HG02870 (cell line): Measurements from ENCODE around the gene PAFAH1B1.
"Not testable (repeated sequence)": the region's sequence is repeated elsewhere in the genome, so short reads cannot be mapped to it uniquely, and the experiment has no call there.

Experiments
- ATAC-seq: cut with Tn5 transposase; IDR thresholded peaks from one replicate; pipeline ENCODE4 v1.9.1; 2021; ENCODE audit warnings: mild to moderate bottlenecking, moderate library complexity; ENCODE audit not compliant: unreplicated experiment

Gene PAFAH1B1

DNA sequence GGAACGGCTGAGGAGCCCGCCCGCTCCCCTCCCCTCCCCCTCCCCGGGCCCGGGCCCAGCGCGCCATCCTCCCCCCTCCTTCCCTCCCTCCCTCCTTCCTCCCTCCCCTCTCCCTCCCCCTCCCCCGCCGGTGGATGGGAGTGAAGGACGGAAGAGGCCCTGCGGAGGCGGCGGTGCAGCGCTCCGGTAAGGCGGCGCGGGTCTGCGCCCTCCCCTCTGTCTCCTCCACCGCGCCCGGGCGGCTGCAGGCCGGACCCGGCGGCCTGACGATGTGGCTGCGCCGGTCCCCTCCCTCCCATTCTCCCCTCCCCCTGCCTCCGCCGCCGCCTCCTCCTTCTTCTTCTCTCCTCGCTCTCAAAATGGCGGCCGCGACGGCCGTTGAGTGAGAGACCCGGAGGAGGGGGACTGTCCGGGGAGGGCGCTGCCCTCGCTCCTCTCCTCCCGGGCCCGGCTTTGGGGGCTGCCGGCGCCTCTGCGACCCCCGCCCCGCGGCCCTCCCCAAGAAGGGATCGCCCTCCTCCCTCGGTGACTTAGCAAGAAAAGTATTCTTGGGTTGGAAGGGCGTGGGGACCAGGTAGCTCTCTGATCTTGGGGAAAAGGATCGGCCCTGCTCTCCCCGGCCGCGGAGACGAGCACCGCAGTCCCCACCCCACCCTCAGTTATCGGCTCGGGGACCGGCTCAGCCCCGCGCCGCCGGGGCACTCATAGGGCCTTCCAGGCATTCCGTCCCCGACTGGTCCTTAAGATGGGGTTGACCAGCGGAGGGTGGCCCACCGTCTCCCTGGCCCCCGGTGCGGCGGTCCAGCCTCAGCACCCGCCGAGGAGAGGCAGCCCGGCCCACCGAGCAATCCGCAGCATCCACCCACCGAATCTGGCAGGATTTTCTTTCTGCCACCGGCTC is 617 bp downstream of the PAFAH1B1 start:
- ATAC-seq: peak; percentile 47

GRCh38 chr17:2594722-2595599 is 1.5 kb downstream of the PAFAH1B1 start:
- no peak for ATAC-seq

GRCh38 chr17:2595716-2596115 is 2.3 kb downstream of the PAFAH1B1 start:
- ATAC-seq: no peak

- no peak for ATAC-seq
Measured at GRCh38 chr17:2598166-2598565, 4.7 kb downstream of the PAFAH1B1 start.

- ATAC-seq: no peak
Measured at GRCh38 chr17:2602597-2603017, 9.2 kb downstream of the PAFAH1B1 start.

DNA sequence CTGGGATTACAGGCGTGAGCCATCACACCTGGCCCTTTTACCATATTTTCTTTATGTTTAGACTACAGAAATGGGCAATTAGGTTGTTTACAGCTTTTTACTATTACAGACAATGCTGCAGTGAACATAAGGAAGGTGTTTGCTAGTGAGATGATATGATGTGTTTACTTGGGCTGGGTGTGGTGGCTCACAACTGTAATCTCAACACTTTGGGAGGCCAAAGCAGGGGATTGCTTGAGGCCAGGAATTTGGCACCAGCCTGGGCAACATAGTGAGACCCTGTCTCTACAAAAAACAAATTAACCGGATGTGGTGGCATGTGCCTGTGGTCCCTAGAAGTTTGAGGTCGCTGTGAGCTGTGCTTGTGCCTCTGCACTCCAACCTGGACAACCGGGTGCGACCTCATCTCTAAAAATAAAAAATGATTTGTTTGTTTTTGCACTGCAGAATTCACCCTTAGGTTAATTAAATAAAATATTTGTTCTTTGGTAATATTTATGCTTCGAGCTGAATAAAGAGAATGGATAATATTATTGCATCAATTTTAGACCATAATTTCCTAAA is 15.0 kb downstream of the PAFAH1B1 start:
- no peak for ATAC-seq

- no peak for ATAC-seq
Measured at GRCh38 chr17:2609091-2609490, 15.6 kb downstream of the PAFAH1B1 start.

DNA sequence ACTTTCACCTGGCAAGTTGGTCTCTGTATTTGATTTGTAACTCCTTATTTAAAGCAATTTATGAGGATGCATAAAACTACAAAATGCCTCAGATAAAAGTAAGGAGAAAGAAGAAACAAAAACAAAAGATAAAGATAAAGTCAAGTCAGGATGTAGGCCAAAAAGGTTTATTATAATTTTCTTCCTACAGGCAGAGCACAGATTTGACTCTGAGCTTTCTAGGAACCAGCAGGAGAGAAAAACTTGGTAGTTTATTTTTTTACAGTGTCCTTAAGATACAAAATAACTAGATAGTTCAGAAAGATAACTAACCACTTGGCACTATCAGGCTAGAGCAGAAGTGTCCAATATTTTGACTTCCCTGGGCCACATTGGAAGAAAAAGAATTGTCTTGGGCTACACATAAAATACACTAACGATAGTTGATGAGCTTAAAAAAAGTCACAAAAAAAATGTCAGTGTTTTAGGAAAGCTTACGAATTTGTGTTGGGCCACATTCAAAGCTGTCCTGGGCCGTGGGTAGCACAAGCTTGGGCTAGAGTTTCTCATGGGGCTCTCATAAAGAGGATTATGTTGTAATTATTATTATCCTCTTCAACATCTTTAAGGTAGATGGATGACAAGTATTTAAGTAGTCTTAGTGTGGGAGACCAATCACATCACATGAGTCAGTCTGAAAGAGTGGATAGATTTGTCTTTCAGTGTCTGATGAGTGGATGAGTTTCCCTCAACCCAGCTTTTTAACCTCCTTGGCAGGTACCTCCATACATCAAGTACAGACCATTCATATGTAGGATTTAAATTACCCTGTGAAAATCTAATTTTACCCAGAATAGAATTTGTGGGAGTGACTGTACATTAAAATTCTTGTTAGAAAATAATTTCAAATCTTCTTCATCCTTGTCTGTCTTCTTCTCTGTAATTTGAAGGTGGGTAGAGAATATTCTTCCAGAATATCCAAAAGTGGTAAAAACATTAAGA is 17.0 kb downstream of the PAFAH1B1 start:
- no peak for ATAC-seq

DNA sequence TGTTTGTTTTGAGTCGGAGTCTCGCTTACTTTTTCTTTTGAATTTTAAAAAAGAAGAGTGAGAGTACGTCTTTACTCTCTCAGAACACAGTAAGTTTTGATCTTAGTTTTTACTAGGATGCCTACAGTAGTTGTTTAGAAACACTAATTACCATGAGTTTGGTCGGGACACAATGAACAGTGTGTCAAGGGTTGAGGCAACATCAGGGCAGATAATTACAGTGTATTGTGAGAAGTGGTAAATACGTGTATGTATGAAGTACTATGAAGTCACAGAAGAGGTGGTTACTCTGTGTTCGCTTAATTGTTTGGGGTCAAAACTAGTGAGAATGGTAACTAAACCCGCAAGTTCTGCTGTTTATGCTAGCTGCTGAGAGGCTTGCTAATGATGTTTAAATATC is 18.2 kb downstream of the PAFAH1B1 start:
- ATAC-seq: no peak

GRCh38 chr17:2612630-2613029 is 19.2 kb downstream of the PAFAH1B1 start:
- no peak for ATAC-seq

- ATAC-seq: no peak
Measured at GRCh38 chr17:2613089-2613808, 19.8 kb downstream of the PAFAH1B1 start.

DNA sequence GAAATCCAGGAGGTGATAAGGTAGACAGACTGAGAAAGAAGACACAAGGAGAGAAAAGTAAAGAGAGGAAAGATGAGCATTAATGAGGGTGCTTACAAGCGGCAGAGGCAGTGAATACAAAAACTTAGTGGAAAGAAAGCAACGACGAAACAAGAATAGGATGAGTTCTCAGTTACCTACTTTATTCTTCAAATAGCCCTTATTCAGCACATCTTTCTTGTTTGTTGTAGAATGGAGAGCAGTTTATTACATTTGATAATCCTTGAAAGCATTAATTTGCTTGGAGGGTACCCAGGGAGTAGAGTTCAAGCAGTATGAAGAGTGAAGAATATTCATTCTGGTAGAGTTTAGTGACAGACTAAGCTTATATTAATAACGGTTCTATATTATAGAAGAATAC is 22.4 kb downstream of the PAFAH1B1 start:
- ATAC-seq: no peak

DNA sequence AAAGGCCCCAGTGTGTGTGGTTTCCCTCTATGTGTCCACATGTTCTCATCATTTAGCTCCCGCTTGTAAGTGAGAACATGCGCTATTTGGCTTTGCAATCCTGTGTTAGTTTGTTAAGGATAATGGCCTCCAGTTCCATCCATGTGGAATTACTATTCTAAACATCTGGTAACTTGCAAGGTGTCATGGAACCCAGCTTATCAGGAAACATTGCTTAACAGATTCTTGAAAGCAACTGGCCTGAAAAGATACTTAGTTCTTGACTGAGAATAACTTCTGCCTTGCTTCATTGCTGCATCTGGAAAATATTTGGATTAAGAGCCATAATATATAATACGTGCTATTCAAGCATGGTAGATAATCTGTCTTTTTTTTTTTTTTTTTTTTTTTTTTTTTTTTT is 27.8 kb downstream of the PAFAH1B1 start:
- no peak for ATAC-seq

- not testable (repeated sequence) for ATAC-seq
Measured at GRCh38 chr17:2621951-2622405, 28.5 kb downstream of the PAFAH1B1 start.

DNA sequence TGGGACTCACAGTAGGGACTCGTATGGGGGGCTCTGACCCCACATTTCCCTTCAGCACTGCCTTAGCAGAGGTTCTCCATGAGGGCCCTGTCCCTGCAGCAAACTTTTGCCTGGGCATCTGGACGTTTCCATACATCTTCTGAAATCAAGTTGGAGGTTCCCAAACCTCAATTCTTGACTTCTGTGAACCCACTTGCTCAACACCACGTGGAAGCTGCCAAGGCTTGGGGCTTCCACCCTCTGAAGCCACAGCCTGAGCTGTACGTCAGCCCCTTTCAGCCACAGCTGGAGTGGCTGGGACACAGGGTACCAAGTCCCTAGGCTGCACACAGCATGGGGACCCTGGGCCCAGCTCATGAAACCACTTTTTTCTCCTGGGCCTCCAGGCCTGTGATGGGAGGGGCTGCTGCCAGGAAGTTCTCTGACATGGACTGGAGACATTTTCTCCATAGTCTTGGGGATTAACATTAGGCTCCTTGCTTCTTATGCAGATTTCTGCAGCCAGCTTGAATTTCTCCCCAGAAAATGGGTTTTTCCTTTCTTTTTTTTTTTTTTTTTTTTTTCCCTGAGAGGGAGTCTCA is 29.4 kb downstream of the PAFAH1B1 start:
- ATAC-seq: not testable (repeated sequence)

DNA sequence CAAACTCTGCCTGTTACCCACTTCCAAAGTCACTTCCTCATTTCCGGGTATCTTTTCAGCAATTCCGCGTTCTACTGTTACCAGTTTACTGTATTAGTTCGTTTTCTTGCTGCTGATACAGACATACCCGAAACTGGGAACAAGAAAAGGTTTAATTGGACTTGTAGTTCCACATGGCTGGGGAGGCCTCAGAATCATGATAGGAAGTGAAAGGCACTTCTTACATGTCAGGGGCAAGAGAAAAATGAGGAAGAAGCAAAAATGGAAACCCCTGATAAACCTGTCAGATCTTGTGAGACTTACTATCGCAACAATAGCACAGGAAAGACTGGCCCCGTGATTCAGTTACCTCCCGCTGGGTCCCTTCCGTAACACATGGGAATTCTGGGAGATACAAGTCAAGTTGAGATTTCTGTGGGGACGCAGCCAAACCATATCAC is 30.9 kb downstream of the PAFAH1B1 start:
- no peak for ATAC-seq

- ATAC-seq: not testable (repeated sequence)
Measured at GRCh38 chr17:2626626-2627219, 33.3 kb downstream of the PAFAH1B1 start.

DNA sequence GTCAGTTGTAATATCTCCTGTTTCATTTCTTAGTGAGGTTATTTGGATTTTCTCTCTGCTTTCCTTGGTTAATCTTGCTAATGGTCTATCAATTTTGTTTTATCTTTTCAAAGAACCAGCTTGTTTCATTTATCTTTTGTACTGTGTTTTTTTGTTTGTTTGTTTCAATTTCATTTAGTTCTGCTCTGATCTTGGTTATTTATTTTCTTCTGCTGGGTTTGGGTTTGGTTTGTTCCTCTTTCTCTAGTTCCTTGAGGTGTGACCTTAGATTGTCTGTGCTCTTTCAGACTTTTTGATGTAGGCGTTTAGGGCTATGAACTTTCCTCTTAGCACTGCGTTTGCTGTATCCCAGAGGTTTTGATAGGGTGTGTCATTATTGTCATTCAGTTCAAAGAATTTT is 35.5 kb downstream of the PAFAH1B1 start:
- not testable (repeated sequence) for ATAC-seq

GRCh38 chr17:2631211-2631610 is 37.8 kb downstream of the PAFAH1B1 start:
- ATAC-seq: no peak
